MG63 (cell line): ENCODE results near the gene FRYL. TPM values are rescaled to one million over a fixed set of nuclear protein-coding genes. Genes with fewer than 3 reads are reported as not detected.

ENCODE experiments used
- DNase-seq: peaks from one replicate; pipeline ENCODE4 v3.0.0-alpha.2; 2020
- H3K27me3 ChIP-seq: fragments of 250-450 bp; sonication (Bioruptor Pico); 2 replicates; pipeline ENCODE4 v1.5.1; 2020; ENCODE audit warnings: mild to moderate bottlenecking, moderate library complexity
- H3K36me3 ChIP-seq: fragments of 250-450 bp; sonication (Bioruptor Pico); 2 replicates; pipeline ENCODE4 v1.5.1; 2020; ENCODE audit warnings: mild to moderate bottlenecking, moderate library complexity
- H3K4me3 ChIP-seq: fragments of 250-450 bp; sonication (Bioruptor Pico); 2 replicates; pipeline ENCODE4 v1.5.1; 2020; ENCODE audit warnings: mild to moderate bottlenecking, moderate library complexity
- H3K9me3 ChIP-seq: fragments of 250-450 bp; sonication (Bioruptor Pico); 2 replicates; pipeline ENCODE4 v1.5.1; 2020; ENCODE audit warnings: mild to moderate bottlenecking, moderate library complexity
- total RNA-seq: library from RNA; depleted of rRNA; stranded (reverse); fragments of >200 nt; shearing (Covaris generic); gene quantifications from 2 replicates; pipeline ENCODE4 v1.2.3, GENCODE V29; 2014; ENCODE audit warnings: low replicate concordance

Gene FRYL
- total RNA-seq, 1 experiment from 2014 or later = 9.7 TPM

- DNase-seq = no peak
- Histone ChIP-seq H3K4me3 (no peak overlapping the region), H3K27me3 (no peaks in the 10 kb centered on the region), H3K9me3 (no peaks in the 10 kb centered on the region), H3K36me3 (no peaks in the 10 kb centered on the region)
Measured at GRCh38 chr4:48792348-48793006, 12.4 kb upstream of the FRYL start.

GRCh38 chr4:48791313-48791712, 11.2 kb upstream of the FRYL start:
- Histone ChIP-seq H3K9me3 (no peaks in the 10 kb centered on the region), H3K4me3 (no peak overlapping the region), H3K27me3 (no peaks in the 10 kb centered on the region), H3K36me3 (no peaks in the 10 kb centered on the region)
- DNase-seq = no peak

- no peak overlapping the region for H3K4me3 ChIP-seq
- no peak for DNase-seq
- H3K36me3 ChIP-seq = no peaks in the 10 kb centered on the region
Measured at GRCh38 chr4:48790561-48790960, 10.5 kb upstream of the FRYL start.

GRCh38 chr4:48787056-48787455, 7.0 kb upstream of the FRYL start:
- H3K36me3 ChIP-seq = no peaks in the 10 kb centered on the region
- no peaks in the 10 kb centered on the region for H3K27me3 ChIP-seq
- no peak overlapping the region for H3K4me3 ChIP-seq
- H3K9me3 ChIP-seq = no peaks in the 10 kb centered on the region
- no peak for DNase-seq

More at GRCh38 chr4:48790561-48790960, 10.5 kb upstream of the FRYL start:
- Histone ChIP-seq H3K9me3 (no peaks in the 10 kb centered on the region), H3K27me3 (no peaks in the 10 kb centered on the region)

GRCh38 chr4:48786549-48786948, 6.5 kb upstream of the FRYL start:
- no peak overlapping the region for H3K4me3 ChIP-seq
- no peaks in the 10 kb centered on the region for H3K27me3 ChIP-seq
- no peaks in the 10 kb centered on the region for H3K9me3 ChIP-seq
- no peak for DNase-seq
- H3K36me3 ChIP-seq = no peaks in the 10 kb centered on the region

- DNase-seq = no peak
- no peaks in the 10 kb centered on the region for H3K36me3 ChIP-seq
- no peak overlapping the region for H3K4me3 ChIP-seq
- H3K27me3 ChIP-seq = no peaks in the 10 kb centered on the region
- H3K9me3 ChIP-seq = no peaks in the 10 kb centered on the region
Measured at GRCh38 chr4:48785302-48785701, 5.2 kb upstream of the FRYL start.

GRCh38 chr4:48781968-48782367, 1.9 kb upstream of the FRYL start:
- H3K4me3 ChIP-seq = no peak overlapping the region
- H3K9me3 ChIP-seq = no peaks in the 10 kb centered on the region
- H3K27me3 ChIP-seq = no peaks in the 10 kb centered on the region
- no peaks in the 10 kb centered on the region for H3K36me3 ChIP-seq
- DNase-seq = no peak

- no peak for DNase-seq
- no peaks in the 10 kb centered on the region for H3K27me3 ChIP-seq
- peak overlapping the region; percentile 91 for H3K4me3 ChIP-seq
- no peaks in the 10 kb centered on the region for H3K9me3 ChIP-seq
- no peaks in the 10 kb centered on the region; the same call in 1 of the 2 replicates for H3K36me3 ChIP-seq
Measured at GRCh38 chr4:48780865-48781214, 761 bp upstream of the FRYL start.

GRCh38 chr4:48779095-48779997, 733 bp downstream of the FRYL start:
- H3K4me3 ChIP-seq = peak overlapping the region; percentile 91
- peak; percentile 51 for DNase-seq
- H3K36me3 ChIP-seq = no peaks in the 10 kb centered on the region; the same call in 1 of the 2 replicates
- H3K27me3 ChIP-seq = no peaks in the 10 kb centered on the region
- no peaks in the 10 kb centered on the region for H3K9me3 ChIP-seq

GRCh38 chr4:48778431-48779094, 1.5 kb downstream of the FRYL start:
- H3K4me3 ChIP-seq = peak overlapping the region; percentile 91
- no peaks in the 10 kb centered on the region for H3K9me3 ChIP-seq
- DNase-seq = no peak
- H3K27me3 ChIP-seq = no peaks in the 10 kb centered on the region
- no peaks in the 10 kb centered on the region; the same call in 1 of the 2 replicates for H3K36me3 ChIP-seq

- no peak for DNase-seq
- Histone ChIP-seq H3K4me3 (peak overlapping the region; percentile 91), H3K36me3 (no peaks in the 10 kb centered on the region; the same call in 1 of the 2 replicates), H3K9me3 (no peaks in the 10 kb centered on the region), H3K27me3 (no peaks in the 10 kb centered on the region)
Measured at GRCh38 chr4:48777739-48778138, 2.3 kb downstream of the FRYL start.

GRCh38 chr4:48774760-48775710, 5.0 kb downstream of the FRYL start:
- no peak for DNase-seq
- Histone ChIP-seq H3K27me3 (no peaks in the 10 kb centered on the region), H3K9me3 (no peaks in the 10 kb centered on the region), H3K4me3 (no peak overlapping the region), H3K36me3 (no peaks in the 10 kb centered on the region; the same call in 1 of the 2 replicates)

GRCh38 chr4:48772556-48772955, 7.5 kb downstream of the FRYL start:
- H3K36me3 ChIP-seq = no peaks in the 10 kb centered on the region; the same call in 1 of the 2 replicates
- DNase-seq = no peak
- H3K27me3 ChIP-seq = no peaks in the 10 kb centered on the region
- H3K9me3 ChIP-seq = no peaks in the 10 kb centered on the region
- H3K4me3 ChIP-seq = no peak overlapping the region

GRCh38 chr4:48767055-48767929, 12.8 kb downstream of the FRYL start:
- Histone ChIP-seq H3K4me3 (no peak overlapping the region), H3K9me3 (no peaks in the 10 kb centered on the region), H3K27me3 (no peaks in the 10 kb centered on the region), H3K36me3 (no peaks in the 10 kb centered on the region)
- no peak for DNase-seq

- Histone ChIP-seq H3K9me3 (no peaks in the 10 kb centered on the region), H3K4me3 (no peak overlapping the region), H3K36me3 (no peaks in the 10 kb centered on the region), H3K27me3 (no peaks in the 10 kb centered on the region)
- no peak for DNase-seq
Measured at GRCh38 chr4:48766131-48766792, 13.8 kb downstream of the FRYL start.
